Endothelial cell of umbilical vein (primary cell): ENCODE results near the gene MARCHF9. TPM values are rescaled to one million over a fixed set of nuclear protein-coding genes. Genes with fewer than 3 reads are reported as not detected.
"Not testable (repeated sequence)": the region's sequence is repeated elsewhere in the genome, so short reads cannot be mapped to it uniquely, and the experiment has no call there.

Experiments
- BruUV-seq: library from RNA; stranded (reverse); fragments of 400-500 nt; replicated peaks from 2 replicates; lab custom pipeline; 2021; lab: Mats Ljungman, UMichigan
- CTCF ChIA-PET: fragments of 300-600, 350-600 bp; sonication (Branson Sonifier 250); formaldehyde crosslinking; loops from one replicate; lab custom pipeline; 2021; ENCODE audit warnings: antibody characterized with exemption, inconsistent platforms; lab: Charles Lee
- POLR2A ChIA-PET: fragments of 300-600, 350-600 bp; sonication (Branson Sonifier 250); formaldehyde crosslinking; loops from one replicate; lab custom pipeline; 2021; ENCODE audit warnings: antibody characterized with exemption, inconsistent platforms; lab: Charles Lee
- DNase-seq: peaks from one replicate; pipeline ENCODE4 v3.0.0-alpha.2; 2011; ENCODE audit warnings: low read depth, low spot score
- FAIRE-seq: peaks from 2 replicates; lab custom pipeline; 2011; peaks lifted over from hg19 to GRCh38; lab: Jason Lieb, UNC
- H2AFZ ChIP-seq: 2 replicates; pipeline ENCODE4 v1.6.0; 2012; ENCODE audit warnings: low read depth, low read length, control low read depth, inconsistent platforms
- H3K27ac ChIP-seq: 2 replicates; pipeline ENCODE4 v1.5.1; 2011; ENCODE audit warnings: low read depth, mild to moderate bottlenecking, control low read depth, low read length, moderate library complexity; ENCODE audit not compliant: insufficient read depth
- H3K27me3 ChIP-seq, 2 experiments: 2 replicates each; pipeline versions ENCODE4 v1.6.0 to v1.6.1; 2011; ENCODE audit warnings: low read length in 2 of 2, mixed read lengths in 1 of 2; ENCODE audit not compliant: control insufficient read depth in 2 of 2, insufficient read depth in 2 of 2
- H3K36me3 ChIP-seq, 2 experiments: 2 replicates in 1 of 2; 3 replicates in 1 of 2; pipeline ENCODE4 v1.5.1; 2011; ENCODE audit warnings: low read length in 2 of 2, mild to moderate bottlenecking in 1 of 2, moderate library complexity in 1 of 2; ENCODE audit not compliant: control insufficient read depth in 2 of 2, insufficient read depth in 2 of 2; ENCODE audit errors: extremely low read depth in 1 of 2
- H3K4me1 ChIP-seq: 3 replicates; pipeline ENCODE4 v1.5.1; 2011; ENCODE audit warnings: mild to moderate bottlenecking, low read length; ENCODE audit not compliant: control insufficient read depth, insufficient read depth; ENCODE audit errors: extremely low read depth
- H3K4me2 ChIP-seq: 2 replicates; pipeline ENCODE4 v1.6.1; 2011; ENCODE audit warnings: low read length, control low read depth, mixed read lengths; ENCODE audit not compliant: insufficient read depth
- H3K4me3 ChIP-seq, 3 experiments: fragments of 200-600 bp in 1 of 3; sonication (generic), shearing (Covaris generic) in 1 of 3; replicated peaks in 1 of 3; 2 replicates each; pipeline ENCODE4 v1.5.1; 2011 to 2016; ENCODE audit warnings: control low read depth in 3 of 3, low read length in 3 of 3, mild to moderate bottlenecking in 2 of 3, inconsistent platforms in 1 of 3, low read depth in 1 of 3, moderate library complexity in 1 of 3; ENCODE audit not compliant: insufficient read depth in 1 of 3
- H3K79me2 ChIP-seq: 2 replicates; pipeline ENCODE4 v1.6.0; 2012; ENCODE audit warnings: low read length, inconsistent platforms; ENCODE audit not compliant: control insufficient read depth, insufficient read depth
- H3K9ac ChIP-seq: replicated peaks from 2 replicates; pipeline ENCODE3; 2011; ENCODE audit warnings: low read length, control low read depth; ENCODE audit not compliant: insufficient read depth; ENCODE audit errors: extremely low read depth
- H3K9me1 ChIP-seq: replicated peaks from 3 replicates; pipeline ENCODE4 v1.6.0; 2011; ENCODE audit warnings: mild to moderate bottlenecking, low read length; ENCODE audit not compliant: control insufficient read depth, insufficient read depth; ENCODE audit errors: extremely low read depth
- H3K9me3 ChIP-seq: replicated peaks from 2 replicates; pipeline ENCODE4 v1.5.1; 2012; ENCODE audit warnings: low read length, inconsistent platforms; ENCODE audit not compliant: control insufficient read depth, insufficient read depth
- H4K20me1 ChIP-seq: replicated peaks from 2 replicates; pipeline ENCODE3; 2011; ENCODE audit warnings: mild to moderate bottlenecking, low read length; ENCODE audit not compliant: control insufficient read depth, insufficient read depth; ENCODE audit errors: extremely low read depth
- CTCF ChIP-seq, 2 donors: IDR thresholded peaks; 1 replicate in 1 of 2; 2 replicates in 1 of 2; pipeline ENCODE4 v1.5.1; 2011; ENCODE audit warnings: low read length in 2 of 2, mild to moderate bottlenecking in 2 of 2, moderate library complexity in 2 of 2, control low read depth in 1 of 2, inconsistent platforms in 1 of 2, low read depth in 1 of 2; ENCODE audit not compliant: insufficient read depth in 1 of 2; ENCODE audit errors: extremely low read depth in 1 of 2
- EZH2 ChIP-seq: IDR thresholded peaks from 2 replicates; pipeline ENCODE4 v1.6.1; 2012; ENCODE audit warnings: borderline replicate concordance, low read depth, mild to moderate bottlenecking, moderate library complexity, low read length, inconsistent platforms; ENCODE audit not compliant: severe bottlenecking
- FOS ChIP-seq: IDR thresholded peaks from 2 replicates; pipeline ENCODE4 v1.6.1; 2011; ENCODE audit warnings: mild to moderate bottlenecking, low read length, moderate library complexity, borderline replicate concordance; ENCODE audit not compliant: insufficient read depth
- GATA2 ChIP-seq: IDR thresholded peaks from 2 replicates; pipeline ENCODE4 v1.7.0; 2011; ENCODE audit warnings: low read depth, mild to moderate bottlenecking, moderate library complexity, mixed read lengths, low read length; ENCODE audit not compliant: insufficient read length, insufficient read depth
- JUN ChIP-seq: IDR thresholded peaks from 2 replicates; pipeline ENCODE4 v1.6.1; 2011; ENCODE audit warnings: borderline replicate concordance, low read depth; ENCODE audit not compliant: insufficient read length, insufficient read depth
- MAX ChIP-seq: IDR thresholded peaks from 2 replicates; pipeline ENCODE4 v1.6.1; 2011; ENCODE audit not compliant: insufficient read depth, insufficient read length
- MYC ChIP-seq: IDR thresholded peaks from one replicate; pipeline ENCODE4 v1.6.1; 2011; ENCODE audit warnings: mild to moderate bottlenecking, low read depth, low read length
- POLR2A ChIP-seq: IDR thresholded peaks from 2 replicates; pipeline ENCODE4 v1.6.1; 2012; ENCODE audit warnings: low read depth, mild to moderate bottlenecking, control low read depth, low read length
- POLR2AphosphoS5 ChIP-seq: IDR thresholded peaks from 2 replicates; pipeline ENCODE4 v1.6.1; 2012; ENCODE audit warnings: low read depth, mild to moderate bottlenecking, control low read depth, low read length, moderate library complexity; ENCODE audit not compliant: insufficient read depth
- dilution Hi-C: fragments of 300-500 bp; cut with MboI; formaldehyde crosslinking; loops from one replicate; pipeline ENCODE4 v1.15.0; 2019; ENCODE audit warnings: low sequenced_read_pairs; ENCODE audit not compliant: extremely low pct_ligation_motif_present
- intact Hi-C: fragments of 100-400 bp; cut with micrococcal nuclease; formaldehyde crosslinking; loops from one replicate; pipeline ENCODE4 v1.10.0; 2022
- polyA plus RNA-seq, 4 experiments: library from polyadenylated mRNA; depleted of rRNA in 3 of 4; stranded (reverse) in 3 of 4; unstranded in 1 of 4; fragments of >200 nt; gene quantifications; 2 replicates each; pipeline versions ENCODE4 v1.2.1 to v1.2.3, GENCODE V29; 2011 to 2012; ENCODE audit warnings: missing spikeins in 1 of 4
- total RNA-seq: library from RNA; stranded (reverse); gene quantifications from 2 replicates; pipeline ENCODE4 v1.2.3, GENCODE V29; 2021

MARCHF9 gene
- total and polyA plus RNA-seq, 2 donors (not counting 3 experiments of a cell fraction or from before 2014, with no cell fraction given) = 4.6 to 4.8 TPM

- no peaks in the 10 kb centered on the region for H3K27me3 ChIP-seq
- no peak overlapping the region for H3K4me2 ChIP-seq
- H2AFZ ChIP-seq = no peak overlapping the region
- no peaks in the 10 kb centered on the region for H4K20me1 ChIP-seq
- no peaks in the 10 kb centered on the region for H3K79me2 ChIP-seq
- no peak for DNase-seq
- peaks cover 0 to 32% of the 10 kb centered on the region in 2 experiments for H3K36me3 ChIP-seq
- no peaks in the 10 kb centered on the region for H3K9me1 ChIP-seq
- TF ChIP-seq GATA2 (no peak), CTCF (IDR thresholded peaks at IDR 0.05; ENCODE audit: extremely low read depth in 1 of 2, insufficient read depth in 1 of 2, low read depth in 1 of 2, low read length in 2 of 2) (no peak), MAX (no peak), JUN (no peak), FOS (no peak), POLR2AphosphoS5 (no peak), EZH2 (no peak), POLR2A (no peak), MYC (no peak)
- no peak overlapping the region for H3K27ac ChIP-seq
- peaks cover 2% of the 10 kb centered on the region for H3K4me1 ChIP-seq
- FAIRE-seq = no peak
- dilution Hi-C loops = no loop called here
- H3K9ac ChIP-seq = no peak overlapping the region
- TSS peak; percentile 81 for BruUV-seq
- CTCF ChIA-PET = interaction anchor here (1.0 kb wide), 1 partner anchor 138 kb away, joined by 3 read pairs; no protein-coding TSS in a partner anchor
- H3K4me3 ChIP-seq = no peak overlapping the region
- POLR2A ChIA-PET = no interaction called here
- intact Hi-C loops = no loop called here
- H3K9me3 ChIP-seq = no peaks in the 10 kb centered on the region
These were observed 34.0 kb upstream of the MARCHF9 start for GRCh38 chr12:57720606-57721595.

- H3K79me2 ChIP-seq, BruUV-seq, H4K20me1 ChIP-seq, POLR2A ChIA-PET, H3K27me3 ChIP-seq, DNase-seq, H3K4me3 ChIP-seq, H2AFZ ChIP-seq, H3K9me3 ChIP-seq, intact Hi-C loops, H3K4me2 ChIP-seq, FAIRE-seq, H3K27ac ChIP-seq, dilution Hi-C loops, H3K9ac ChIP-seq, H3K4me1 ChIP-seq, H3K9me1 ChIP-seq: not testable (repeated sequence)
- peaks cover 0 to 24% of the 10 kb centered on the region in 2 experiments for H3K36me3 ChIP-seq
- CTCF ChIA-PET = interaction anchor here (1.4 kb wide), 1 partner anchor 12 kb away, joined by 4 read pairs; no protein-coding TSS in a partner anchor
These were observed 32.9 kb upstream of the MARCHF9 start for GRCh38 chr12:57721846-57722608.
